Ishikawa (cell line): ENCODE results near the gene SGCD.

Experiments used
- CEBPB ChIP-seq: IDR thresholded peaks from 2 replicates; pipeline ENCODE4 v1.6.1; 2012
- CREB1 ChIP-seq: IDR thresholded peaks from 2 replicates; pipeline ENCODE4 v1.6.1; 2012; ENCODE audit warnings: low read depth
- EGR1 ChIP-seq: IDR thresholded peaks from 2 replicates; pipeline ENCODE4 v1.6.1; 2012
- EP300 ChIP-seq: IDR thresholded peaks from 2 replicates; pipeline ENCODE4 v1.6.1; 2012; ENCODE audit warnings: borderline replicate concordance
- FOXM1 ChIP-seq: IDR thresholded peaks from 2 replicates; pipeline ENCODE4 v1.6.1; 2012; ENCODE audit warnings: low read depth, borderline replicate concordance
- MAX ChIP-seq: IDR thresholded peaks from 2 replicates; pipeline ENCODE4 v1.6.1; 2012
- NFIC ChIP-seq: IDR thresholded peaks from 2 replicates; pipeline ENCODE4 v1.6.1; 2012
- RAD21 ChIP-seq: IDR thresholded peaks from 2 replicates; pipeline ENCODE4 v1.6.1; 2012; ENCODE audit warnings: low read depth
- REST ChIP-seq: IDR thresholded peaks from 2 replicates; pipeline ENCODE4 v1.6.1; 2012; ENCODE audit warnings: low read depth, mild to moderate bottlenecking
- TAF1 ChIP-seq: IDR thresholded peaks from 2 replicates; pipeline ENCODE4 v1.6.1; 2012; ENCODE audit warnings: low read depth, mild to moderate bottlenecking
- TCF12 ChIP-seq: IDR thresholded peaks from 2 replicates; pipeline ENCODE4 v1.6.1; 2012; ENCODE audit warnings: low read depth
- TEAD4 ChIP-seq: IDR thresholded peaks from 2 replicates; pipeline ENCODE4 v1.6.1; 2012
- USF1 ChIP-seq: IDR thresholded peaks from 2 replicates; pipeline ENCODE4 v1.6.1; 2012
- YY1 ChIP-seq: IDR thresholded peaks from 2 replicates; pipeline ENCODE4 v1.6.1; 2012; ENCODE audit warnings: low read depth
- ZBTB7A ChIP-seq: IDR thresholded peaks from 2 replicates; pipeline ENCODE4 v1.6.1; 2012; ENCODE audit warnings: low read depth

Gene SGCD

GRCh38 chr5:156631005-156631404 lies 304.0 kb downstream of the SGCD start:
- no peak for TF ChIP-seq CEBPB
- no peak for TF ChIP-seq USF1
- no peak for TF ChIP-seq TCF12
- no peak for TF ChIP-seq RAD21
- TF ChIP-seq TEAD4 = no peak
- TF ChIP-seq MAX = no peak
- no peak for TF ChIP-seq FOXM1
- no peak for TF ChIP-seq TAF1
- TF ChIP-seq EP300 = no peak
- TF ChIP-seq REST = no peak
- no peak for TF ChIP-seq NFIC
- TF ChIP-seq ZBTB7A = no peak
- no peak for TF ChIP-seq YY1
- TF ChIP-seq CREB1 = no peak
- TF ChIP-seq EGR1 = no peak

- TF ChIP-seq YY1 (no peak), TCF12 (no peak), EGR1 (no peak), MAX (no peak), ZBTB7A (no peak), TEAD4 (no peak), CEBPB (no peak)
These were observed 307.3 kb downstream of the SGCD start for GRCh38 chr5:156634301-156634700.

- TF ChIP-seq REST (no peak), CREB1 (no peak), CEBPB (no peak), YY1 (no peak), FOXM1 (no peak)
These were observed 313.8 kb downstream of the SGCD start for GRCh38 chr5:156640691-156641241.

GRCh38 chr5:156641686-156642085 lies 314.7 kb downstream of the SGCD start:
- no peak for TF ChIP-seq EGR1
- no peak for TF ChIP-seq NFIC
- no peak for TF ChIP-seq CEBPB
- no peak for TF ChIP-seq TAF1
- TF ChIP-seq EP300 = no peak
- no peak for TF ChIP-seq FOXM1
- no peak for TF ChIP-seq YY1
- TF ChIP-seq TCF12 = no peak
- TF ChIP-seq REST = no peak

- TF ChIP-seq YY1 (no peak), TCF12 (no peak), CREB1 (no peak), EGR1 (no peak)
These were observed 320.1 kb downstream of the SGCD start for GRCh38 chr5:156647034-156647451.

GRCh38 chr5:156654444-156654843 lies 327.5 kb downstream of the SGCD start:
- TF ChIP-seq RAD21 (no peak), EGR1 (no peak), TCF12 (no peak), TEAD4 (no peak), FOXM1 (no peak), CREB1 (no peak), ZBTB7A (no peak), USF1 (no peak), REST (no peak), CEBPB (no peak), EP300 (no peak), MAX (no peak), YY1 (no peak), NFIC (no peak), TAF1 (no peak)
